ENCODE measurements around the gene OPN1MW. TPM values are rescaled to one million over a fixed set of nuclear protein-coding genes. Genes with fewer than 3 reads are reported as not detected.
"Not testable (repeated sequence)": the region's sequence is repeated elsewhere in the genome, so short reads cannot be mapped to it uniquely, and the experiment has no call there.

Gene OPN1MW
- total RNA-seq, 1 donor from 2014 or later = not detected

DNA sequence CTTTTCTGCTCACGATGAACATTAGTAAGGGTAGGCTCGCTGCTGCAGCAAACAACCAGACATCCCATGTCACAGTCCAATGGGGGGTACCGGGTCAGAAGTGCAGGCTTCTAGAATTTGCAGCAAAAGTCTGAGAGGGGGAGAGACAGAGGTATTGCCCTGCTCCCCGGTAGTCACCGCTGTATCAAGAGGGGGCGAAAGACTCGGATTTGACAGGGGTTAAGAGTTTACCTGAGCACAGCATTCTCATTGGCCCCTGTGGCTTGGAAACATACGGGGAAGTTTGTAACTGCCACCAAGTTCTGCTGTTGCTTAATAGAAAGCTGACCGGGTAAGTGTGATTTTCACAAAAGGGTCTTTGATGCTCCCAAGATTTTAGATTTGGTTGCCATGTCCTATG, 28.7 kb downstream of the OPN1MW start:
- DNase-seq = not testable (repeated sequence)

GRCh38 chrX:154211499-154211898, 29.1 kb downstream of the OPN1MW start:
- not testable (repeated sequence) for DNase-seq

GRCh38 chrX:154219456-154219855, 37.1 kb downstream of the OPN1MW start, which contains the start of gene OPN1MW2:
Gene OPN1MW2, plus strand, starts transcription at chrX:154219756. Its CDS starts 60 bp downstream, at chrX:154219816.
- DNase-seq = not testable (repeated sequence)

DNA sequence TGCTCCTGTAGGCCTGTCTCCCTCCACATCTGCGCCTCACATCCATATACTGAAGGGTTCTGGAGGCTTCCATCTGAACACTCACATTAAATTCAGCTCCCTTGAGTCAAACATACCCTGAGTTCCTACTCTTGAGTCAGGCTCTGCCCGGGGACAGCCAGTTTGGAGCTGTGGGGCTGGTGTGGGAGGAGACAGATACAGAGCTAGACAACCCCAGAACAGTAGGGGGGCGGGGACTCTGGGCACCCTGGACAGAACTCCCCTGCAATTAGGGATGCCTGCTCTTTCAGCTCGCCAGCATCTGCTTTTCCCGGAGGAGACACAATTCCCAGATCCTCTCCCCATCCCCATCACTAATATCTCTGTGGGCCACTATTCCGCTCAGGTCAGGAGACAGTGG, 42.9 kb downstream of the OPN1MW start:
- DNase-seq = not testable (repeated sequence)

DNA sequence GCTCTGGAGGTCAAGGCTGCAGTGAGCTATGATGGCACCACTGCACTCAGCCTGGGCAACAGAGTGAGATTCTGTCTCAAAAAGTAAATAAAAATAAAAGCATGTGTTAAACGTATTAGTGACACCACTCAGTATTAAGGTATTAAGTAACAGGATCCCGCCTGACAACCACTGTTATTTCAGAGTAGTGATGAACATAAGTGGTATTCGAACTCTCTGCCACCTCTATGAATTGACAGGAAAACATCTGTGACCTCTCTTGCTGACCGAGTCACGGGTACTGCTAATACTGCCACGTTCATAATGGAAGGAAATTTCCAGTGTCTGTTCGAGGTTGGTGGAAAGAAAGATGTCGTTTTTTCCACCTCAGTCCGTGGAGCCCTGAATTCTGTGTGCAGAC, 44.3 kb downstream of the OPN1MW start:
- not testable (repeated sequence) for DNase-seq

GRCh38 chrX:154231443-154231842, 49.0 kb downstream of the OPN1MW start:
- DNase-seq = not testable (repeated sequence)

DNA sequence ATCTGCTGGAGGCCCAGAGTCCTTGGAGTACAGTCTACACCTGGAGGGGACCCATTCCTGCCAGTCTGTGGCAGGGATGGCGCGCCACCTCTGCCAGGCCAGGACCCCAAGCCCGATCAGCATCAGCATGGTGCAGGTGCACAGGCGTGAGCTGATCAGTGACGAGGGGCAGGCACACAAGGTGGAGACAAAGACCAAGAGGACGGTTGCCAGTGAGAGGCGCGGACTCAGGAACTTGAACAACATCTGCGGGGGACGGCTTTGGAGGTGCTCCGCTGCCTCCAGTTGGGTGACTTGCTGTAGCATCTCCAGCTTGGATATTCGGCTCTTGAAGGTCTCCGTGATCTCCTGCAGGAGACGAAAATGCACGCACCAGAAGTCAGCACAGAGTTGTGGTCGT, 51.2 kb downstream of the OPN1MW start:
- DNase-seq = not testable (repeated sequence)

DNA sequence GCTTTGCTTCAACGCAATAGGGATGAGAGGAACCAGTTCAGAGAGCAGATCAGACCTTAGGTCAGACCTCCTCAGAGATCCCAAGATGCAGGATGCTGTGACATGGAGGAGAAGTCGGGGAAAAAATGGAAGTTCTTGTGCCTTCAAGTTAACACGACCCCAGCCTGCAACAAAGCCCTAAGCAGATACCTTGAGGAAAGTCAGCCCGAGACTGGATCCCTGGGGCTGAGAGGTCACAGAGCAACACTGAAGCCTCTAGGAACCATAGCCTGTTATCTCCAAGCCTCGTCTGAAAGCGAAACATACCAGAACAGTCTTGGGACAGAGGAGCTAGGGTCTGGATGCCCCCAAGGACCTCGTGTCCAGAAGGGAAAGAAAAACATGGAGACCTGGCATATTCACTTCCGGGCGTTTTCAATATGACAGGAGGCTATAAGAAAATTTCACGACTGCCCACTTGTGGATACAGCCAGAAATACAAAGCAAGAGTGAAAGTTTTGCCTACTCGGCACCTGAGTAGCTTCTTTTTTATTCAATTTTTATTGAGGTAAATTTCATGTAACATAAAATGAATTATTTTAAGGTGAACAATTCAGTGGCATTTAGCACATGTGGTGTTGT, 56.7 kb downstream of the OPN1MW start:
- DNase-seq = not testable (repeated sequence)

- DNase-seq = not testable (repeated sequence)
These were observed 57.6 kb downstream of the OPN1MW start for GRCh38 chrX:154239982-154240503.

Other genes with a start within 250 kb of the OPN1MW start
- 25.9 TPM for gene NAA10, start 247.6 kb upstream of the OPN1MW start, total RNA-seq
- 5.0 TPM for gene RENBP, start 238.0 kb upstream of the OPN1MW start, total RNA-seq
- 13.6 TPM for gene HCFC1, start 210.8 kb upstream of the OPN1MW start, total RNA-seq
- 2.9 TPM for gene TMEM187, start 209.8 kb upstream of the OPN1MW start, total RNA-seq
- gene IRAK1, start 162.7 kb upstream of the OPN1MW start, total RNA-seq = 19.6 TPM
- gene MECP2, start 84.9 kb upstream of the OPN1MW start, total RNA-seq = 22.2 TPM
- not detected for gene OPN1LW, start 38.4 kb upstream of the OPN1MW start, total RNA-seq
- gene OPN1MW2, start 37.2 kb downstream of the OPN1MW start, total RNA-seq = not detected
- not detected for gene OPN1MW3, start 75.0 kb downstream of the OPN1MW start, total RNA-seq
- not detected for gene TEX28, start 112.5 kb downstream of the OPN1MW start, total RNA-seq
- 0.30 TPM for gene TKTL1, start 113.2 kb downstream of the OPN1MW start, total RNA-seq
- gene FLNA, start 192.0 kb downstream of the OPN1MW start, total RNA-seq = 397 TPM
- gene EMD, start 196.7 kb downstream of the OPN1MW start, total RNA-seq = 24.0 TPM
- gene RPL10, start 215.8 kb downstream of the OPN1MW start, total RNA-seq = 3,686 TPM
- 10.8 TPM for gene DNASE1L1, start 226.7 kb downstream of the OPN1MW start, total RNA-seq
- gene TAFAZZIN, start 228.9 kb downstream of the OPN1MW start, total RNA-seq = 18.3 TPM
- 30.3 TPM for gene ATP6AP1, start 246.1 kb downstream of the OPN1MW start, total RNA-seq